DND-41 (cell line): Measurements from ENCODE around the gene RGS3.

Experiments used
- ATAC-seq: fragments of 200-7000 bp; cut with Tn5 transposase; 3 replicates; pipeline ENCODE4 v1.9.1; 2021; ENCODE audit warnings: low read depth; ENCODE audit not compliant: insufficient read depth
- DNase-seq: peaks from one replicate; pipeline ENCODE4 v3.0.0-alpha.2; 2020
- H2AFZ ChIP-seq: 2 replicates; pipeline ENCODE4 v1.6.0; 2012; ENCODE audit warnings: low read depth, low read length
- H3K27ac ChIP-seq: 2 replicates; pipeline ENCODE4 v1.5.1; 2012; ENCODE audit warnings: low read length, inconsistent platforms
- H3K27me3 ChIP-seq: fragments of 200-600 bp; sonication (generic); 2 replicates; pipeline ENCODE4 v1.6.0; 2012; ENCODE audit warnings: low read length, mild to moderate bottlenecking, inconsistent platforms; ENCODE audit not compliant: insufficient read depth, poor library complexity
- H3K36me3 ChIP-seq: 2 replicates; pipeline ENCODE4 v1.5.1; 2012; ENCODE audit warnings: low read length, inconsistent platforms; ENCODE audit not compliant: insufficient read depth
- H3K4me1 ChIP-seq: 2 replicates; pipeline ENCODE4 v1.5.1; 2012; ENCODE audit warnings: mild to moderate bottlenecking, low read length; ENCODE audit not compliant: insufficient read depth
- H3K4me2 ChIP-seq: 2 replicates; pipeline ENCODE4 v1.6.0; 2012; ENCODE audit warnings: mild to moderate bottlenecking, moderate library complexity, low read length, inconsistent platforms; ENCODE audit not compliant: insufficient read depth
- H3K4me3 ChIP-seq, 2 experiments: fragments of 200-600 bp in 1 of 2; shearing (Covaris generic) in 1 of 2; 2 replicates each; pipeline ENCODE4 v1.5.1; 2012 to 2016; ENCODE audit warnings: inconsistent platforms in 2 of 2, low read length in 2 of 2, mild to moderate bottlenecking in 2 of 2, low read depth in 1 of 2, moderate library complexity in 1 of 2
- H3K79me2 ChIP-seq: 2 replicates; pipeline ENCODE4 v1.6.0; 2012; ENCODE audit warnings: low read length, inconsistent platforms; ENCODE audit not compliant: insufficient read depth
- H3K9ac ChIP-seq: 2 replicates; pipeline ENCODE4 v1.6.0; 2012; ENCODE audit warnings: low read depth, mild to moderate bottlenecking, inconsistent platforms, low read length, moderate library complexity
- H3K9me3 ChIP-seq: 2 replicates; pipeline ENCODE4 v1.5.1; 2012; ENCODE audit warnings: low read length, moderate library complexity, mild to moderate bottlenecking, inconsistent platforms; ENCODE audit not compliant: insufficient read depth, severe bottlenecking
- H4K20me1 ChIP-seq: 2 replicates; pipeline ENCODE4 v1.6.0; 2012; ENCODE audit warnings: low read length; ENCODE audit not compliant: insufficient read depth
- EZH2 ChIP-seq: IDR thresholded peaks from 3 replicates; pipeline ENCODE4 v1.6.1; 2012; ENCODE audit warnings: borderline replicate concordance, low read depth, mild to moderate bottlenecking, moderate library complexity, low read length, inconsistent platforms; ENCODE audit not compliant: severe bottlenecking
- TF ChIP-seq, protein P1 (sequence below): IDR thresholded peaks from 2 replicates; pipeline ENCODE4 v1.5.1; 2012; ENCODE audit warnings: borderline replicate concordance, low read length, moderate library complexity, mild to moderate bottlenecking; ENCODE audit not compliant: poor library complexity, severe bottlenecking; ENCODE audit errors: extremely low read depth

RGS3 gene

DNA sequence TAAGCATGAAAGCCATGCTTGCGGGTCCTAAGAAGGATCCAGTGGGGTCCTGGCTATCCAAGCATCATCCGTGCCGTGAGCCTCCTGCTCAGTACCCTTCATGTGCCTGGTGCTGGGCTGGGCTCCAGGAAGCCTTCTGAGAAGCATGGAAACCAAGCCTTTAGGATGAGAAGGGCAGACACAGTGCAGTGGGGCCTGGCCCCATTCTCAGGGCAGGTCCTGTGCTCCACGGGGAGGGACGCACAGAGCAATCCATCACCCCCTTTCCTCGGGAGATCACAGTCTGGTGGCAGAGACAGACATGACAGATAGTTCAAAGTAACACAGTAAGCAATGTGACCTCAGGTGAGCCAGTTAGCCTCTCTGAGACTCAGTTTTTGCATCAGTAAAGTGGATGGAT, 76.9 kb downstream of the RGS3 start:
- TF ChIP-seq, protein P1, sequence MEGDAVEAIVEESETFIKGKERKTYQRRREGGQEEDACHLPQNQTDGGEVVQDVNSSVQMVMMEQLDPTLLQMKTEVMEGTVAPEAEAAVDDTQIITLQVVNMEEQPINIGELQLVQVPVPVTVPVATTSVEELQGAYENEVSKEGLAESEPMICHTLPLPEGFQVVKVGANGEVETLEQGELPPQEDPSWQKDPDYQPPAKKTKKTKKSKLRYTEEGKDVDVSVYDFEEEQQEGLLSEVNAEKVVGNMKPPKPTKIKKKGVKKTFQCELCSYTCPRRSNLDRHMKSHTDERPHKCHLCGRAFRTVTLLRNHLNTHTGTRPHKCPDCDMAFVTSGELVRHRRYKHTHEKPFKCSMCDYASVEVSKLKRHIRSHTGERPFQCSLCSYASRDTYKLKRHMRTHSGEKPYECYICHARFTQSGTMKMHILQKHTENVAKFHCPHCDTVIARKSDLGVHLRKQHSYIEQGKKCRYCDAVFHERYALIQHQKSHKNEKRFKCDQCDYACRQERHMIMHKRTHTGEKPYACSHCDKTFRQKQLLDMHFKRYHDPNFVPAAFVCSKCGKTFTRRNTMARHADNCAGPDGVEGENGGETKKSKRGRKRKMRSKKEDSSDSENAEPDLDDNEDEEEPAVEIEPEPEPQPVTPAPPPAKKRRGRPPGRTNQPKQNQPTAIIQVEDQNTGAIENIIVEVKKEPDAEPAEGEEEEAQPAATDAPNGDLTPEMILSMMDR = no peak
- TF ChIP-seq EZH2 = no peak
- ATAC-seq = no peak
- Histone ChIP-seq H3K36me3 (no peaks in the 10 kb centered on the region; the same call in 1 of the 2 replicates), H3K9me3 (no peaks in the 10 kb centered on the region), H3K9ac (no peak overlapping the region), H3K4me1 (no peaks in the 10 kb centered on the region), H3K4me2 (no peak overlapping the region), H3K79me2 (no peaks in the 10 kb centered on the region), H3K27ac (no peak overlapping the region), H3K27me3 (no peaks in the 10 kb centered on the region), H4K20me1 (no peaks in the 10 kb centered on the region), H2AFZ (no peak overlapping the region), H3K4me3 (no peak overlapping the region)
- DNase-seq = no peak

- H3K36me3 ChIP-seq = no peaks in the 10 kb centered on the region; the same call in 1 of the 2 replicates
- DNase-seq (no peak), ATAC-seq (no peak)
- no peak overlapping the region for H3K4me2 ChIP-seq
- TF ChIP-seq, protein P1 = no peak
- TF ChIP-seq EZH2 = no peak
- H3K79me2 ChIP-seq = no peaks in the 10 kb centered on the region
- no peak overlapping the region for H2AFZ ChIP-seq
- no peaks in the 10 kb centered on the region for H4K20me1 ChIP-seq
- H3K9me3 ChIP-seq = no peaks in the 10 kb centered on the region
- H3K4me3 ChIP-seq = no peak overlapping the region
- no peak overlapping the region for H3K27ac ChIP-seq
- no peaks in the 10 kb centered on the region for H3K4me1 ChIP-seq
- no peaks in the 10 kb centered on the region for H3K27me3 ChIP-seq
- no peak overlapping the region for H3K9ac ChIP-seq
These were observed 77.7 kb downstream of the RGS3 start for GRCh38 chr9:113541019-113541900.

GRCh38 chr9:113542006-113542405, 78.5 kb downstream of the RGS3 start:
- H2AFZ ChIP-seq = no peak overlapping the region
- H3K9ac ChIP-seq = no peak overlapping the region
- no peak for ATAC-seq
- no peaks in the 10 kb centered on the region for H4K20me1 ChIP-seq
- H3K27ac ChIP-seq = no peak overlapping the region
- H3K4me2 ChIP-seq = no peak overlapping the region
- TF ChIP-seq, protein P1 = no peak
- no peak for TF ChIP-seq EZH2
- no peaks in the 10 kb centered on the region for H3K79me2 ChIP-seq
- H3K27me3 ChIP-seq = no peaks in the 10 kb centered on the region
- no peak for DNase-seq
- no peaks in the 10 kb centered on the region for H3K4me1 ChIP-seq
- no peak overlapping the region for H3K4me3 ChIP-seq
- H3K36me3 ChIP-seq = no peaks in the 10 kb centered on the region; the same call in 1 of the 2 replicates
- H3K9me3 ChIP-seq = no peaks in the 10 kb centered on the region
